ENCODE measurements around the gene ZWILCH.

- TF ChIP-seq CTCF (IDR thresholded peaks at IDR 0.05) (no peak), POLR2AphosphoS5 (IDR thresholded peaks at IDR 0.05) (no peak), EP300 (IDR thresholded peaks at IDR 0.05) (no peak), POLR2A (IDR thresholded peaks at IDR 0.05) (no peak)
Measured at GRCh38 chr15:66494262-66494661, 10.9 kb upstream of the ZWILCH start.
